ENCODE measurements around the gene DOCK8. TPM values are rescaled to one million over a fixed set of nuclear protein-coding genes. Genes with fewer than 3 reads are reported as not detected.

The DOCK8 gene
- total and polyA plus RNA-seq, 3 experiments from 2014 or later, result 71.6 to 141 (median 136) TPM

DNA sequence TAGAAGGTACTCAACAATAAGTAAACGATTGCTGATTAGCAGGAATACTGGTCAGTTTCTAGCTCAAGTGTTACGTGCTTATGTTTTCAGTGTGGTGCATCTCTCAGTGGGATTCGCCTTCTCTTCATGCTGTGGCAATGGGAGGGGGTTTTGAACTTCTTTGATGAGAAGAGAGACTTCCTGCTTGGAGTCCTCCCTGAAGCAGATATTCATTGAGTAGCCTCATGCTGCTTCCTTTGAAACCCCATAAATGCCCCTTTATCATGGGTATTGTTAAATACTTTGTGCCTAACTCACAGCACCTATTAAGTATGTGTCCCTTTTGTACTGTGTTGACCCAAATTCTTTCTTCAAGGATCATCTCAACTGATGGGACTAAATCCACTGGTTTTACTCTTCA, 116.5 kb downstream of the DOCK8 start:
- CTCF ChIA-PET, result no interaction called here
- Mint-ChIP-seq H3K9me3 (no peaks in the 10 kb centered on the region), H3K4me3 (no peak overlapping the region), H3K4me1 (peaks cover 16 to 33% (median 19%) of the 10 kb centered on the region in 3 donors), H3K27me3 (no peaks in the 10 kb centered on the region), H3K36me3 (peaks cover 25 to 95% (median 29%) of the 10 kb centered on the region in 3 donors), H3K27ac (peak overlapping the region in 1 of 8 donors; percentile 58)
- Histone ChIP-seq H3K27me3 (ENCODE audit: insufficient read depth, low read length, poor library complexity, severe bottlenecking) (no peaks in the 10 kb centered on the region), H3K4me3 (ENCODE audit: low read length) (no peak overlapping the region), H3K4me1 (ENCODE audit: insufficient read depth, low read length) (peaks cover 13% of the 10 kb centered on the region), H3K27ac (ENCODE audit: low read depth, low read length) (no peak overlapping the region), H3K9me3 (ENCODE audit: low read length) (no peaks in the 10 kb centered on the region), H3K36me3 (ENCODE audit: insufficient read depth, low read length) (peaks cover 88% of the 10 kb centered on the region)
- DNase-seq, result no peak
- POLR2A ChIA-PET, result no interaction called here

DNA sequence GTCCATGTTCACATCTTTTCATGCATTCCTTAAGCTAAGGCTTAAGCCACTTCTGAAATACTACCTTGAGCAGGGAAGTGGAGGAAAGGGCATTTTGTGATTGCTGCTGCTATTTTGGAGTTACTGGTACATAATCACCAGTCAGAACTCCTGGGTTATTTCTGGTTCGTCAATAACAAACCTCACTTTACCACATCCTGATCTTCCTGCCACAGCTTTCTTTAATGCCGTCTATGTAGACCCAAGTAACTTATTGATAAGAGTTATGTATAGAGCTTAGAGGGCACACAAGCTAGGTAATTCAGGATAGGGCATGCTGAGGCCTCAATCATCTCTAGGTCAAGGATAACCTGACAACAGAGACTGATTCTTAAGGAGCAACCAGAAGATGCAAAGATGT, 120.7 kb downstream of the DOCK8 start:
- CTCF ChIA-PET, result no interaction called here
- DNase-seq, result peak in 1 of 5 donors; percentile 12
- H3K36me3 Mint-ChIP-seq, result peaks cover 17 to 92% (median 40%) of the 10 kb centered on the region in 3 donors

DNA sequence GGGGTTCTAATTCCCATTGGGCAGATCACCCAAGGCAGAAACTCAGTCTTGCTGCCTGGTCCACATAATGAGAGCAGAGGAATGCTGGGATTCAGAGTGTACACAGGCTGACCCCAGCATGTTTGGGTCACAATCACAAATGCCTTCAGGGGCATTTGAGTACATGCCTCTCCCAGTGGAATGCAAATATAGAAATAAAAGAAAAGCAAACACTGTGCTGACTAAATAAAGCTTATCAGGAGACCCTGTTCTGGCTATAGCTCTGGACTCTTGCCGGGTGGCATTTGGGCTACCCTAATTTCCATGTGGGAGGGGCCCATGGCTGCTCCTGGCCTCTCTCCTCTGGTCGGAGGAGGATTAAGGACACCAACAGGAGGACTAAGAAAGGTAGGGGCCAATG, 121.4 kb downstream of the DOCK8 start:
- no peaks in the 10 kb centered on the region for H3K9me3 Mint-ChIP-seq
- H3K36me3 ChIP-seq (ENCODE audit: insufficient read depth, low read length), result peaks cover 86% of the 10 kb centered on the region
- H3K27ac Mint-ChIP-seq, result peak overlapping the region in 7 of 8 donors; percentile 16 to 92 (median 66)
- no peaks in the 10 kb centered on the region for H3K9me3 ChIP-seq (ENCODE audit: low read length)
- DNase-seq, result no peak
- H3K4me1 Mint-ChIP-seq, result peaks cover 14 to 23% (median 19%) of the 10 kb centered on the region in 3 donors
- CTCF ChIA-PET, result interaction anchor here (0.7 kb wide), 1 partner anchor 121 kb away, joined by 3 read pairs; the partner anchor contains the start of gene DOCK8
- H3K36me3 Mint-ChIP-seq, result peaks cover 17 to 92% (median 37%) of the 10 kb centered on the region in 3 donors
- H3K27me3 ChIP-seq (ENCODE audit: insufficient read depth, low read length, poor library complexity, severe bottlenecking), result no peaks in the 10 kb centered on the region
- no peaks in the 10 kb centered on the region for H3K27me3 Mint-ChIP-seq
- peaks cover 13% of the 10 kb centered on the region for H3K4me1 ChIP-seq (ENCODE audit: insufficient read depth, low read length)
- no peak overlapping the region for H3K4me3 Mint-ChIP-seq
- H3K4me3 ChIP-seq (ENCODE audit: low read length), result no peak overlapping the region
- no peak overlapping the region for H3K27ac ChIP-seq (ENCODE audit: low read depth, low read length)
- POLR2A ChIA-PET, result no interaction called here

More for the DNA sequence above, 120.7 kb downstream of the DOCK8 start:
- H3K4me1 Mint-ChIP-seq, result peaks cover 14 to 25% (median 19%) of the 10 kb centered on the region in 3 donors
- H3K4me3 Mint-ChIP-seq, result no peak overlapping the region
- H3K9me3 ChIP-seq (ENCODE audit: low read length), result no peaks in the 10 kb centered on the region
- peaks cover 13% of the 10 kb centered on the region for H3K4me1 ChIP-seq (ENCODE audit: insufficient read depth, low read length)
- no peak overlapping the region for H3K4me3 ChIP-seq (ENCODE audit: low read length)
- POLR2A ChIA-PET, result no interaction called here
- H3K27ac ChIP-seq (ENCODE audit: low read depth, low read length), result no peak overlapping the region
- H3K9me3 Mint-ChIP-seq, result no peaks in the 10 kb centered on the region
- H3K36me3 ChIP-seq (ENCODE audit: insufficient read depth, low read length), result peaks cover 87% of the 10 kb centered on the region
- H3K27me3 Mint-ChIP-seq, result no peaks in the 10 kb centered on the region
- no peaks in the 10 kb centered on the region for H3K27me3 ChIP-seq (ENCODE audit: insufficient read depth, low read length, poor library complexity, severe bottlenecking)
- peak overlapping the region in 7 of 8 donors; percentile 16 to 88 (median 68) for H3K27ac Mint-ChIP-seq

DNA sequence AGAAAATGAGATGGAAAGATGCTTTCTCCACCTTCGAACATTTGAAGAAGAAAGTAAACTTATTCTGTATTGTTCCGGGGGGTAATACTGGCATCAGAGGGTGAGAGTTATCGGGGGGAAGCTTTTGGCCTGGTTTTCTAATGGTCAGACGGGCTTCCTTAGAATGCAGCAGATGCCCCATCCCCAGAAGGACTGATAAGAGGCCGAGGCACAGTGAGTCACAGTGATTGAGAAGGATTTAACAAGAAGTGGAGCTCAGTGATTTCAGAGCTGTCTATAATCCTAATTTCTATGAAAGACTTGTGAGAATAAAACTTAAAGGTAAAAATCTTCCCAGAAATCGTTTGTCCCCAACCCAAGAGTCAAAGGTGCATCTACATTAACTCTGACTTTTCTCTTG, 123.9 kb downstream of the DOCK8 start:
- CTCF ChIA-PET, result no interaction called here
- Mint-ChIP-seq H3K4me1 (peaks cover 14 to 23% (median 19%) of the 10 kb centered on the region in 3 donors), H3K27me3 (no peaks in the 10 kb centered on the region), H3K36me3 (peaks cover 13 to 95% (median 35%) of the 10 kb centered on the region in 3 donors), H3K27ac (peak overlapping the region in 3 of 8 donors; percentile 3 to 33 (median 18)), H3K4me3 (no peak overlapping the region), H3K9me3 (no peaks in the 10 kb centered on the region)
- H3K27ac ChIP-seq (ENCODE audit: low read depth, low read length), result no peak overlapping the region
- H3K4me3 ChIP-seq (ENCODE audit: low read length), result no peak overlapping the region
- H3K4me1 ChIP-seq (ENCODE audit: insufficient read depth, low read length), result peaks cover 13% of the 10 kb centered on the region
- no peaks in the 10 kb centered on the region for H3K9me3 ChIP-seq (ENCODE audit: low read length)
- POLR2A ChIA-PET, result no interaction called here
- peaks cover 82% of the 10 kb centered on the region for H3K36me3 ChIP-seq (ENCODE audit: insufficient read depth, low read length)
- no peaks in the 10 kb centered on the region for H3K27me3 ChIP-seq (ENCODE audit: insufficient read depth, low read length, poor library complexity, severe bottlenecking)
- no peak for DNase-seq

DNA sequence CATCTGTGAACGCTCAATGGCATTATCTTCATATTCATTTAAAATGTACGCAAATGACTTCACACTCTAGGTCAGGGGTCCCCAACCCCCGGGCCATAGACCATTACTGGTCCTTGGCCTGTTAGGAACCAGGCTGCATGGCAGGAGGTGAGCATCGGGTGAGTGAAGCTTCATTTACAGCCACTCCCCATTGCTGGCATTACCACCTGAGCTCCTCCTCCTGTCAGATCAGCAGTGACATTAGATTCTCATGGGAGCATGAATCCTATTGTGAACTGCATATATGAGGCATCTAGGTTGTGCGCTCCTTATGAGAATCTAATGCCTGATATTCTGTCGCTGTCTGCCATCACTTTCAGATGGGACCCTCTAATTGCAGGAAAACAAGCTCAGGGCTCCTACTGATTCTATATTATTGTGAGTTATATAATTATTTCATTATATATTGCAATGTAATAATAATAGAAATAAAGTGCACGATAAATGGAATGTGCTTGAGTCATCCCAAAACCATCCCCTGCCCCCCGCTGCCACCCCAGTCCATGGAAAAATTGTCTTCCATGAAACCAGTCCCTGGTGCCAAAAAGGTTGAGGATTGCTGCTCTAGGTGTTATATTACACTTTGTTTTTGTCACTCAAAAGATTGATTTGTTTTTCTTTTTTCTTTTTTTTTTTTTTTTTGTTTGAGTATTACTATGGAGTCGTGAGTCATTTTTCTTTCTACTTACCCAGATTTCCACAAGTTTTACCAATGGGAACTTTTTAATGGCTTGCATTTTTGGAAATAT, 127.2 kb downstream of the DOCK8 start:
- peaks cover 82% of the 10 kb centered on the region for H3K36me3 ChIP-seq (ENCODE audit: insufficient read depth, low read length)
- H3K27ac ChIP-seq (ENCODE audit: low read depth, low read length), result no peak overlapping the region
- no peaks in the 10 kb centered on the region for H3K9me3 Mint-ChIP-seq
- H3K27me3 ChIP-seq (ENCODE audit: insufficient read depth, low read length, poor library complexity, severe bottlenecking), result no peaks in the 10 kb centered on the region
- no peaks in the 10 kb centered on the region for H3K27me3 Mint-ChIP-seq
- no peak overlapping the region for H3K4me3 Mint-ChIP-seq
- POLR2A ChIA-PET, result no interaction called here
- peaks cover 0 to 95% (median 29%) of the 10 kb centered on the region in 3 donors for H3K36me3 Mint-ChIP-seq
- H3K27ac Mint-ChIP-seq, result peak overlapping the region in 2 of 8 donors; percentile 30 to 54
- H3K4me1 Mint-ChIP-seq, result peaks cover 0 to 6% (median 3%) of the 10 kb centered on the region in 3 donors
- no peak for DNase-seq
- CTCF ChIA-PET, result no interaction called here
- H3K9me3 ChIP-seq (ENCODE audit: low read length), result no peaks in the 10 kb centered on the region
- no peaks in the 10 kb centered on the region for H3K4me1 ChIP-seq (ENCODE audit: insufficient read depth, low read length)
- H3K4me3 ChIP-seq (ENCODE audit: low read length), result no peak overlapping the region

DNA sequence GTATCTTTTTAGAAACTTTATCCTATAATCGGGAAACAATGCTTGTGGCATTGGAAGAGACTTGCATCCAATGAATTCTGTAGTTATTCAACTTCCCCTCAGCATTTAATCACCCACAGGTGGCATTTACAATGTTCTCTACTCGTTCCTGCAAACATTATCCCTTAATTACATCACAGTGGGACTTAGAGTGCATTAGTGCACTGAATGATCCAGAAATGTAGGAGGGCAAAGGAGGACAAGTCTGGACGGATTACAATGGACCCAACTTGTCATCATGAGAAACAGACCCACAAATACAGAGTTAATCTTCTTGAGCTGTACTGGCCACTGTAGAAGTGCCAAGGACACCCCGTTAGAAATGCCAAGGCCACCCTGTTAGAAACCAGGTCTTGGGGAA, 129.1 kb downstream of the DOCK8 start:
- no peak for DNase-seq

DNA sequence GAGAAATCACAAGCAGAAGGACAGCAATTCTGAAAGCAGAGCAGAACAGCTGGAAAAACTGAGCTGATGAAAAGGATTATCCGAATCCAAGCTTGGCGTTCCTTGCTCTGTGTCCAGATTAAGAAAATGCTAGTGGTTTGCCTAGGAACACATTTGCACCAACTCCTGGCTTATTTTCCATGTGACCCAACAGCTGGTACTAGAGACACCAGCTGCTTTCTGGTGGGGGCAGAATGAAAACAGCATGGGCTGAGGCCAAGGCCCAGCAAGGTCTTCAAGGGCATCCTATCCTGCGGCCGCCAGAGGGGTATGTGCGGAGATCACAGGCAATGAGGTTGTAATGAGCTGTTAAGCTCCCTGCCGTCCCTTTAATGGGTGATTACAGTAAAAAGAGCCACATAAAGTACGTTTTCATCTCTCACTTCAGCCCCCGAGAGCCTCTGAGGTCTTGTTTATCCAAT, 131.5 kb downstream of the DOCK8 start:
- Histone ChIP-seq H3K27ac (ENCODE audit: low read depth, low read length) (no peak overlapping the region), H3K9me3 (ENCODE audit: low read length) (no peaks in the 10 kb centered on the region), H3K4me3 (ENCODE audit: low read length) (no peak overlapping the region), H3K36me3 (ENCODE audit: insufficient read depth, low read length) (peaks cover 68% of the 10 kb centered on the region), H3K4me1 (ENCODE audit: insufficient read depth, low read length) (peaks cover 4% of the 10 kb centered on the region), H3K27me3 (ENCODE audit: insufficient read depth, low read length, poor library complexity, severe bottlenecking) (no peaks in the 10 kb centered on the region)
- Mint-ChIP-seq H3K27me3 (peaks cover 0 to 1% of the 10 kb centered on the region in 2 donors), H3K4me1 (peaks cover 22 to 28% (median 27%) of the 10 kb centered on the region in 3 donors), H3K36me3 (peaks cover 0 to 98% (median 18%) of the 10 kb centered on the region in 3 donors), H3K9me3 (no peaks in the 10 kb centered on the region), H3K4me3 (no peak overlapping the region), H3K27ac (peak overlapping the region in 1 of 8 donors; percentile 66)
- POLR2A ChIA-PET, result no interaction called here
- no peak for DNase-seq
- CTCF ChIA-PET, result no interaction called here

More for the DNA sequence above, 129.1 kb downstream of the DOCK8 start:
- Mint-ChIP-seq H3K4me3 (no peak overlapping the region), H3K27ac (peak overlapping the region in 2 of 8 donors; percentile 36 to 47), H3K27me3 (no peaks in the 10 kb centered on the region), H3K9me3 (no peaks in the 10 kb centered on the region), H3K4me1 (peaks cover 3 to 10% (median 7%) of the 10 kb centered on the region in 3 donors), H3K36me3 (peaks cover 0 to 94% (median 22%) of the 10 kb centered on the region in 3 donors)
- Histone ChIP-seq H3K4me1 (ENCODE audit: insufficient read depth, low read length) (no peaks in the 10 kb centered on the region), H3K27ac (ENCODE audit: low read depth, low read length) (no peak overlapping the region), H3K27me3 (ENCODE audit: insufficient read depth, low read length, poor library complexity, severe bottlenecking) (no peaks in the 10 kb centered on the region), H3K9me3 (ENCODE audit: low read length) (no peaks in the 10 kb centered on the region), H3K4me3 (ENCODE audit: low read length) (no peak overlapping the region), H3K36me3 (ENCODE audit: insufficient read depth, low read length) (peaks cover 78% of the 10 kb centered on the region)
- POLR2A ChIA-PET, result no interaction called here
- CTCF ChIA-PET, result no interaction called here

DNA sequence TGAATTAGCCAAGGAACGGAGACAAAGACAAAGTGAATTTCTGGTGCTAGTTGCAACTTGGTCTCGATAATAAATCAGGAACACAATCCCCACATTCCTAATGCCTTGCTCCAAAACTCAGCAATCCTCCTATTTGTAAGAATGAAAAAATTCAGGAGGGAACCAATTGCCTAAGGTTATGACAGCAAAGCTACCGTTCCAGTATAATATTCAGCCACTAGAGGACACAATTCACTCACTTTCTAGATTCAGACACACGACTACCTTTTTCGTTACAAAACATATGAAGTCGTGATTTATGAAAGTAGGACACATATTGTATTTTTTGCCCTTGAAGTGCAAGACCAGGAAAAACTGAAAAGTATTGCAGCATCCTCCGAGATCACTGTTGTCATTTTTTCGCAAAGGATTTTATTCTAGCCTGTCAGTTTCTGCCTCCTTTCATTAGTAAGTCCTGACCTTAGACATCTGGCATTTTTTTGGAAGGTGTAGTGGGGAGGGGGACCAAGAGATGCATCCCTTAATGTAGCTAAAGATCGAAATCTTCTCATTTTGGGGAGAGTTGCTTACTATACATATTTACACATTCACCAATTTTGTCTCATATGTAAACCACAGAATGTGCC, 133.1 kb downstream of the DOCK8 start:
- POLR2A ChIA-PET, result interaction anchor here (0.5 kb wide), 1 partner anchor 26 kb away, joined by 4 read pairs; no protein-coding TSS in a partner anchor
- Mint-ChIP-seq H3K9me3 (no peaks in the 10 kb centered on the region), H3K4me3 (no peak overlapping the region), H3K4me1 (peaks cover 32 to 39% (median 32%) of the 10 kb centered on the region in 3 donors), H3K27me3 (peaks cover 0 to 1% of the 10 kb centered on the region in 2 donors), H3K36me3 (peaks cover 0 to 96% (median 16%) of the 10 kb centered on the region in 3 donors), H3K27ac (peak overlapping the region in 4 of 8 donors; percentile 7 to 91 (median 61))
- no peak overlapping the region for H3K27ac ChIP-seq (ENCODE audit: low read depth, low read length)
- no peaks in the 10 kb centered on the region for H3K27me3 ChIP-seq (ENCODE audit: insufficient read depth, low read length, poor library complexity, severe bottlenecking)
- no peak for DNase-seq
- H3K4me1 ChIP-seq (ENCODE audit: insufficient read depth, low read length), result peaks cover 4% of the 10 kb centered on the region
- H3K9me3 ChIP-seq (ENCODE audit: low read length), result no peaks in the 10 kb centered on the region
- H3K4me3 ChIP-seq (ENCODE audit: low read length), result no peak overlapping the region
- H3K36me3 ChIP-seq (ENCODE audit: insufficient read depth, low read length), result peaks cover 69% of the 10 kb centered on the region
- CTCF ChIA-PET, result no interaction called here

All from CD8-positive, alpha-beta memory T cell (primary cell).